IMR-90 (cell line): ENCODE measurements around the gene GPR135. TPM values are rescaled to one million over a fixed set of nuclear protein-coding genes. Genes with fewer than 3 reads are reported as not detected.

Experiments used
- ATAC-seq: fragments of 200-7000 bp; cut with Tn5 transposase; 2 replicates; pipeline ENCODE4 v1.9.1; 2020; ENCODE audit warnings: low read depth, mild to moderate bottlenecking, moderate library complexity
- BruUV-seq: library from RNA; stranded (reverse); fragments of 400-500 nt; replicated peaks from 2 replicates; lab custom pipeline; 2021; lab: Mats Ljungman, UMichigan
- CTCF ChIA-PET: fragments of 300-600 bp; formaldehyde crosslinking; extraction: SDS; loops from one replicate; lab custom pipeline; 2021; ENCODE audit warnings: antibody characterized with exemption; lab: Yijun Ruan, JAX
- POLR2A ChIA-PET: fragments of 300-600 bp; sonication (Branson Sonifier 250); formaldehyde crosslinking; loops from one replicate; lab custom pipeline; 2022; ENCODE audit warnings: antibody characterized with exemption; ENCODE audit not compliant: unreplicated experiment; lab: Charles Lee
- DNase-seq: peaks from one replicate; pipeline ENCODE4 v3.0.0; 2013
- H2AFZ ChIP-seq: replicated peaks from 2 replicates; pipeline ENCODE3; 2013; ENCODE audit warnings: low read length, mild to moderate bottlenecking; ENCODE audit not compliant: poor library complexity
- H2AK5ac ChIP-seq: 2 replicates; pipeline ENCODE4 v1.6.1; 2013; ENCODE audit warnings: low read depth, low read length, inconsistent platforms
- H2AK9ac ChIP-seq: replicated peaks from 2 replicates; pipeline ENCODE3; 2013; ENCODE audit warnings: mild to moderate bottlenecking, low read depth, low read length, moderate library complexity; ENCODE audit not compliant: poor library complexity
- H2BK120ac ChIP-seq: 2 replicates; pipeline ENCODE4 v1.6.1; 2013; ENCODE audit warnings: low read depth, low read length, inconsistent platforms
- H2BK15ac ChIP-seq: 3 replicates; pipeline ENCODE4 v1.6.1; 2013; ENCODE audit warnings: low read depth, low read length, inconsistent platforms
- H2BK20ac ChIP-seq: 2 replicates; pipeline ENCODE4 v1.6.1; 2013; ENCODE audit warnings: low read depth, mild to moderate bottlenecking, inconsistent platforms, low read length, moderate library complexity
- H2BK5ac ChIP-seq: 2 replicates; pipeline ENCODE4 v1.6.1; 2013; ENCODE audit warnings: mild to moderate bottlenecking, low read depth, low read length, inconsistent platforms; ENCODE audit not compliant: poor library complexity, severe bottlenecking
- H3K14ac ChIP-seq: replicated peaks from 2 replicates; pipeline ENCODE4 v1.6.1; 2013; ENCODE audit warnings: low read depth, low read length, inconsistent platforms
- H3K18ac ChIP-seq: 2 replicates; pipeline ENCODE4 v1.6.1; 2013; ENCODE audit warnings: low read depth, low read length, control low read depth
- H3K23ac ChIP-seq: 2 replicates; pipeline ENCODE4 v1.6.1; 2013; ENCODE audit warnings: low read depth, low read length, inconsistent platforms
- H3K27ac ChIP-seq: 2 replicates; pipeline ENCODE4 v1.5.1; 2013; ENCODE audit warnings: mild to moderate bottlenecking, control low read depth, low read length; ENCODE audit not compliant: insufficient read depth
- H3K27me3 ChIP-seq: 2 replicates; pipeline ENCODE4 v1.6.1; 2013; ENCODE audit warnings: low read length; ENCODE audit not compliant: control insufficient read depth, insufficient read depth
- H3K36me3 ChIP-seq: 2 replicates; pipeline ENCODE4 v1.6.1; 2013; ENCODE audit warnings: low read length, mixed read lengths; ENCODE audit not compliant: control insufficient read depth, insufficient read depth
- H3K4ac ChIP-seq: 2 replicates; pipeline ENCODE4 v1.6.1; 2013; ENCODE audit warnings: low read depth, low read length, inconsistent platforms
- H3K4me1 ChIP-seq: 2 replicates; pipeline ENCODE4 v1.6.1; 2013; ENCODE audit warnings: low read length, mixed read lengths; ENCODE audit not compliant: control insufficient read depth, insufficient read depth
- H3K4me2 ChIP-seq: 2 replicates; pipeline ENCODE4 v1.6.1; 2013; ENCODE audit warnings: low read depth, mild to moderate bottlenecking, control low read depth, low read length, moderate library complexity
- H3K4me3 ChIP-seq: 2 replicates; pipeline ENCODE4 v1.5.1; 2013; ENCODE audit warnings: low read depth, mild to moderate bottlenecking, control low read depth, low read length, moderate library complexity; ENCODE audit not compliant: insufficient read depth
- H3K56ac ChIP-seq: 2 replicates; pipeline ENCODE4 v1.6.1; 2013; ENCODE audit warnings: low read length, inconsistent platforms; ENCODE audit not compliant: insufficient read depth; ENCODE audit errors: extremely low read depth
- H3K79me1 ChIP-seq, 2 experiments: 2 replicates each; pipeline ENCODE4 v1.6.1; 2013; ENCODE audit warnings: low read length in 2 of 2, inconsistent platforms in 1 of 2, low read depth in 1 of 2
- H3K9ac ChIP-seq: 2 replicates; pipeline ENCODE4 v1.6.1; 2013; ENCODE audit warnings: low read depth, low read length, control low read depth
- H3K9me1 ChIP-seq: 2 replicates; pipeline ENCODE4 v1.6.1; 2013; ENCODE audit warnings: low read length, inconsistent platforms; ENCODE audit not compliant: insufficient read depth
- H3K9me3 ChIP-seq: 2 replicates; pipeline ENCODE4 v1.6.1; 2013; ENCODE audit warnings: low read length; ENCODE audit not compliant: control insufficient read depth, insufficient read depth
- H4K20me1 ChIP-seq: 2 replicates; pipeline ENCODE4 v1.6.1; 2013; ENCODE audit warnings: low read length, inconsistent platforms; ENCODE audit not compliant: insufficient read depth
- H4K5ac ChIP-seq: 2 replicates; pipeline ENCODE4 v1.6.1; 2013; ENCODE audit warnings: mild to moderate bottlenecking, low read depth, low read length, control low read depth
- H4K8ac ChIP-seq, 2 experiments: 2 replicates each; pipeline ENCODE4 v1.6.1; 2013; ENCODE audit warnings: low read depth in 2 of 2, low read length in 2 of 2, control low read depth in 1 of 2, inconsistent platforms in 1 of 2
- H4K91ac ChIP-seq: 2 replicates; pipeline ENCODE4 v1.6.1; 2013; ENCODE audit warnings: low read depth, low read length, inconsistent platforms; ENCODE audit not compliant: insufficient read depth
- BHLHE40 ChIP-seq: fragments of 150-350 bp; IDR thresholded peaks from 2 replicates; pipeline ENCODE4 v1.6.1; 2016; ENCODE audit warnings: mild to moderate bottlenecking, low read depth, low read length
- CEBPB ChIP-seq: IDR thresholded peaks from 2 replicates; pipeline ENCODE4 v1.6.1; 2012; ENCODE audit warnings: low read depth, low read length, improper control_type of control experiment
- CHD1 ChIP-seq: IDR thresholded peaks from 2 replicates; pipeline ENCODE4 v1.6.1; 2012; ENCODE audit warnings: low read depth, low read length, improper control_type of control experiment
- FOS ChIP-seq: fragments of 150-350 bp; IDR thresholded peaks from 2 replicates; pipeline ENCODE4 v1.6.1; 2016; ENCODE audit warnings: low read depth, low read length
- MAFK ChIP-seq: IDR thresholded peaks from 2 replicates; pipeline ENCODE4 v1.6.1; 2012; ENCODE audit warnings: low read depth, low read length, improper control_type of control experiment
- MAZ ChIP-seq: IDR thresholded peaks from 2 replicates; pipeline ENCODE4 v1.6.1; 2012; ENCODE audit warnings: low read depth, mild to moderate bottlenecking, low read length, improper control_type of control experiment, moderate library complexity, borderline replicate concordance
- MXI1 ChIP-seq: IDR thresholded peaks from 2 replicates; pipeline ENCODE4 v1.6.1; 2012; ENCODE audit warnings: low read depth, mild to moderate bottlenecking, low read length, moderate library complexity, borderline replicate concordance
- NFE2L2 ChIP-seq: fragments of 150-350 bp; IDR thresholded peaks from 2 replicates; pipeline ENCODE4 v1.6.1; 2016; ENCODE audit warnings: low read depth, mild to moderate bottlenecking, low read length
- POLR2A ChIP-seq: IDR thresholded peaks from 2 replicates; pipeline ENCODE4 v1.6.1; 2012; ENCODE audit warnings: mild to moderate bottlenecking, low read depth, low read length
- RAD21 ChIP-seq: IDR thresholded peaks from 2 replicates; pipeline ENCODE4 v1.6.1; 2012; ENCODE audit warnings: low read length, improper control_type of control experiment
- RCOR1 ChIP-seq: IDR thresholded peaks from 2 replicates; pipeline ENCODE4 v1.6.1; 2012; ENCODE audit warnings: mild to moderate bottlenecking, low read length, improper control_type of control experiment; ENCODE audit not compliant: insufficient replicate concordance
- RFX5 ChIP-seq: IDR thresholded peaks from 2 replicates; pipeline ENCODE4 v1.8.0; 2012; ENCODE audit warnings: low read depth, mild to moderate bottlenecking, low read length, moderate library complexity
- SMC3 ChIP-seq: fragments of 150-350 bp; IDR thresholded peaks from 2 replicates; pipeline ENCODE4 v1.6.1; 2016; ENCODE audit warnings: low read depth, mild to moderate bottlenecking, antibody characterized with exemption, low read length, moderate library complexity
- WGBS, 2 experiments: methylation state at CpG; one replicate each; pipeline versions ENCODE4 v1.1.5 to v1.1.7; 2013; ENCODE audit warnings: missing lambda C conversion rate in 2 of 2; ENCODE audit not compliant: insufficient read length in 1 of 2; ENCODE audit errors: extremely low coverage in 2 of 2; 5-methylcytosine and 5-hydroxymethylcytosine counted together
- dilution Hi-C: fragments of 300-500 bp; cut with HindIII; formaldehyde crosslinking; loops from one replicate; pipeline ENCODE4 v1.14.3; 2018; ENCODE audit warnings: low sequenced_read_pairs; ENCODE audit not compliant: unreplicated experiment
- in situ Hi-C: fragments of 300-500 bp; cut with MboI; formaldehyde crosslinking; loops from 3 replicates; pipeline ENCODE4 v1.14.3; 2019; ENCODE audit warnings: low sequenced_read_pairs, inconsistent platforms, mixed read lengths
- intact Hi-C: fragments of 100-400 bp; cut with micrococcal nuclease; formaldehyde crosslinking; loops from 2 replicates; pipeline ENCODE4 v1.10.0; 2022
- polyA plus RNA-seq, 3 experiments: library from polyadenylated mRNA; depleted of rRNA; stranded (reverse); fragments of >200 nt; gene quantifications; 2 replicates each; pipeline ENCODE4 v1.2.3, GENCODE V29; 2012; ENCODE audit warnings: low replicate concordance in 1 of 3
- total RNA-seq: library from RNA; depleted of rRNA; stranded (reverse); fragments of >200 nt; gene quantifications from 2 replicates; pipeline ENCODE4 v1.2.3, GENCODE V29; 2012
- TF ChIP-seq, protein P1 (sequence below): conservative IDR thresholded peaks from 2 replicates; pipeline ENCODE4 v1.5.1; 2012; ENCODE audit warnings: mild to moderate bottlenecking, low read depth, low read length, improper control_type of control experiment
- TF ChIP-seq, protein P2 (sequence below): fragments of 150-350 bp; IDR thresholded peaks from 2 replicates; pipeline ENCODE4 v1.6.1; 2016; ENCODE audit warnings: low read depth, mild to moderate bottlenecking, low read length, moderate library complexity, borderline replicate concordance
- TF ChIP-seq, protein P3 (sequence below): fragments of 150-350 bp; IDR thresholded peaks from 2 replicates; pipeline ENCODE4 v1.6.1; 2017; ENCODE audit warnings: mild to moderate bottlenecking, antibody characterized with exemption, low read length, low read depth

GPR135 gene
- total and polyA plus RNA-seq, 2 of the 4 experiments (the other 2 are of a cell fraction) = 1.3 to 2.4 TPM

DNA sequence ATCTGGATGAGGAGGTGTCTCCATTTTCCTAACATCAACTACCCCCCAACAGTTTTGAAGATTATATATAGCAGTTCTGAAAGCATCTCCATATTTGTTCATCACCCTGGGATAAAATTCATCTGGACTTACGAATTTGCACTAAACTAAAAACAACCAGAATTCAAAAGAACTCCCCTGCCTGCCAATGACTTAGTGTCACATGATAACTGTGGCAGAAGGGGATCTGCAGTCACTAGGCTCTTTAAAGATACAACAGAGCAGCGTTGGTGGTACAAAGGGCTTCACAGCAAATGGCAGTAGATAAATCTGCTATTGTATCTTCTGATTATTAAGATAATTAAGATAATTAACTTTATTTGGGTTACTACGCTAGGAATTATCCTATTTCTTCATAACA lies 30.1 kb downstream of the GPR135 start:
- peaks cover 6% of the 10 kb centered on the region for H3K4me1 ChIP-seq
- no peak overlapping the region for H2BK120ac ChIP-seq
- H2BK20ac ChIP-seq = no peak overlapping the region
- dilution Hi-C loops (no loop called here), intact Hi-C loops (loop anchor here (5.0 to 10.0 kb wide), 2 partner anchors 183 to 940 kb away; no protein-coding TSS in a partner anchor), in situ Hi-C loops (no loop called here)
- DNase-seq = no peak
- ChIA-PET CTCF (no interaction called here), POLR2A (no interaction called here)
- no peak overlapping the region for H3K27ac ChIP-seq
- H3K4ac ChIP-seq = no peak overlapping the region
- H3K79me1 ChIP-seq = peaks cover 0 to under 1% of the 10 kb centered on the region in 2 experiments; a peak in 1 of 4 replicates
- H4K8ac ChIP-seq = no peak overlapping the region
- BruUV-seq = no TSS peak
- H3K9ac ChIP-seq = no peak overlapping the region
- H2BK15ac ChIP-seq = no peak overlapping the region
- no peaks in the 10 kb centered on the region for H3K9me3 ChIP-seq
- peaks cover 3% of the 10 kb centered on the region for H3K9me1 ChIP-seq
- H2AK5ac ChIP-seq = no peak overlapping the region
- 0 out of 2 replicates have a peak, but pooled peaks cover 2% of the 10 kb centered on the region for H3K36me3 ChIP-seq
- H3K4me2 ChIP-seq = no peak overlapping the region
- H2BK5ac ChIP-seq = no peak overlapping the region
- H4K5ac ChIP-seq = no peak overlapping the region
- no peak overlapping the region for H4K91ac ChIP-seq
- H3K27me3 ChIP-seq = no peaks in the 10 kb centered on the region
- TF ChIP-seq RFX5 (no peak), FOS (no peak), MXI1 (no peak), BHLHE40 (no peak), MAFK (no peak), POLR2A (no peak), RAD21 (no peak), SMC3 (no peak), MAZ (no peak), CHD1 (no peak), CEBPB (no peak), NFE2L2 (no peak), RCOR1 (no peak)
- TF ChIP-seq, protein P1, sequence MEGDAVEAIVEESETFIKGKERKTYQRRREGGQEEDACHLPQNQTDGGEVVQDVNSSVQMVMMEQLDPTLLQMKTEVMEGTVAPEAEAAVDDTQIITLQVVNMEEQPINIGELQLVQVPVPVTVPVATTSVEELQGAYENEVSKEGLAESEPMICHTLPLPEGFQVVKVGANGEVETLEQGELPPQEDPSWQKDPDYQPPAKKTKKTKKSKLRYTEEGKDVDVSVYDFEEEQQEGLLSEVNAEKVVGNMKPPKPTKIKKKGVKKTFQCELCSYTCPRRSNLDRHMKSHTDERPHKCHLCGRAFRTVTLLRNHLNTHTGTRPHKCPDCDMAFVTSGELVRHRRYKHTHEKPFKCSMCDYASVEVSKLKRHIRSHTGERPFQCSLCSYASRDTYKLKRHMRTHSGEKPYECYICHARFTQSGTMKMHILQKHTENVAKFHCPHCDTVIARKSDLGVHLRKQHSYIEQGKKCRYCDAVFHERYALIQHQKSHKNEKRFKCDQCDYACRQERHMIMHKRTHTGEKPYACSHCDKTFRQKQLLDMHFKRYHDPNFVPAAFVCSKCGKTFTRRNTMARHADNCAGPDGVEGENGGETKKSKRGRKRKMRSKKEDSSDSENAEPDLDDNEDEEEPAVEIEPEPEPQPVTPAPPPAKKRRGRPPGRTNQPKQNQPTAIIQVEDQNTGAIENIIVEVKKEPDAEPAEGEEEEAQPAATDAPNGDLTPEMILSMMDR = no peak
- TF ChIP-seq, protein P2, sequence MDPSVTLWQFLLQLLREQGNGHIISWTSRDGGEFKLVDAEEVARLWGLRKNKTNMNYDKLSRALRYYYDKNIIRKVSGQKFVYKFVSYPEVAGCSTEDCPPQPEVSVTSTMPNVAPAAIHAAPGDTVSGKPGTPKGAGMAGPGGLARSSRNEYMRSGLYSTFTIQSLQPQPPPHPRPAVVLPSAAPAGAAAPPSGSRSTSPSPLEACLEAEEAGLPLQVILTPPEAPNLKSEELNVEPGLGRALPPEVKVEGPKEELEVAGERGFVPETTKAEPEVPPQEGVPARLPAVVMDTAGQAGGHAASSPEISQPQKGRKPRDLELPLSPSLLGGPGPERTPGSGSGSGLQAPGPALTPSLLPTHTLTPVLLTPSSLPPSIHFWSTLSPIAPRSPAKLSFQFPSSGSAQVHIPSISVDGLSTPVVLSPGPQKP = no peak
- TF ChIP-seq, protein P3, sequence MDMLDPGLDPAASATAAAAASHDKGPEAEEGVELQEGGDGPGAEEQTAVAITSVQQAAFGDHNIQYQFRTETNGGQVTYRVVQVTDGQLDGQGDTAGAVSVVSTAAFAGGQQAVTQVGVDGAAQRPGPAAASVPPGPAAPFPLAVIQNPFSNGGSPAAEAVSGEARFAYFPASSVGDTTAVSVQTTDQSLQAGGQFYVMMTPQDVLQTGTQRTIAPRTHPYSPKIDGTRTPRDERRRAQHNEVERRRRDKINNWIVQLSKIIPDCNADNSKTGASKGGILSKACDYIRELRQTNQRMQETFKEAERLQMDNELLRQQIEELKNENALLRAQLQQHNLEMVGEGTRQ = no peak
- no peak overlapping the region for H3K14ac ChIP-seq
- H3K23ac ChIP-seq = no peak overlapping the region
- H2AK9ac ChIP-seq = no peak overlapping the region
- no peak for ATAC-seq
- no peaks in the 10 kb centered on the region; the same call in 1 of the 2 replicates for H4K20me1 ChIP-seq
- no peak overlapping the region for H3K4me3 ChIP-seq
- WGBS, 2 experiments = no CpG with 5 or more reads among the region's 3 CpGs
- no peak overlapping the region for H3K18ac ChIP-seq
- no peak overlapping the region for H3K56ac ChIP-seq
- H2AFZ ChIP-seq = no peak overlapping the region
